Limb (tissue), 2 donors: Measurements from ENCODE around the gene CYP26C1.
"Not testable (repeated sequence)": the region's sequence is repeated elsewhere in the genome, so short reads cannot be mapped to it uniquely, and the experiment has no call there.

Source experiments
- DNase-seq, 2 donors: peaks; one replicate each; pipeline ENCODE4 v3.0.0-alpha.2; 2016; ENCODE audit errors: extremely low spot score in 2 of 2

The CYP26C1 gene

GRCh38 chr10:93077860-93078337 lies 17.3 kb downstream of the CYP26C1 start:
- DNase-seq = no peak

DNA sequence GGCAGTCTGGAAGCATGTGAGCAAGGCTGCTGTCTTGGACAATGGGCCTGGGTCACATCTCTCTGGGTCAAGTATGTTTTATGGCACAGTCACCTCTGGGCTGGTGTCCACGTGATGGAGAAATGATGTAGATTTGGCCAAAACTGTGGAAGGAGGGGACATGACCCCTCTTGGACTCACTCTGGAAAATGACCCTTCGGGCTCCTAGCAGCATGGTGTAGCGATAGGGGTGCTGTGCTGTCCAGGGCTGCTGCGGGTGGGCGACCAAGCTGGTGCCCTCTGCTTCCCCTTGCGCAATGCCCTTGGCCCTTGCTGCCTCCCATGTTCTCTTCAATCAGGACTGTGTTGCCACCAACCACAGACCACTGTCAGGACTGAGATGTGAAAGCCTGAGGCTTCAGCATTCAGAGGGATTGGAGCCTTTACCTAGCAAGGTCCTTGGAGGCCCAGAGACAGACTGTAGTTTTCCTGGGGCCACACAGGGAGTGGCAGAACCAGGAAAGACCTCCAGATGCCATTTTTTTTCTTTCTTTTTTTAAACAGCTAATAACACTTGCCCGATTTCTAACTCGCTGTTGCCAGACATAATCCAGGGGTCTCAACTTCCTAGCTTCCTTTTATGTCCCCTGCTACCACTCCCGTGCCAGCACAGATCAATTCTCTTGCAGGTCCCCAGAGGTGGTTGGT lies 19.2 kb downstream of the CYP26C1 start:
- no peak for DNase-seq

DNA sequence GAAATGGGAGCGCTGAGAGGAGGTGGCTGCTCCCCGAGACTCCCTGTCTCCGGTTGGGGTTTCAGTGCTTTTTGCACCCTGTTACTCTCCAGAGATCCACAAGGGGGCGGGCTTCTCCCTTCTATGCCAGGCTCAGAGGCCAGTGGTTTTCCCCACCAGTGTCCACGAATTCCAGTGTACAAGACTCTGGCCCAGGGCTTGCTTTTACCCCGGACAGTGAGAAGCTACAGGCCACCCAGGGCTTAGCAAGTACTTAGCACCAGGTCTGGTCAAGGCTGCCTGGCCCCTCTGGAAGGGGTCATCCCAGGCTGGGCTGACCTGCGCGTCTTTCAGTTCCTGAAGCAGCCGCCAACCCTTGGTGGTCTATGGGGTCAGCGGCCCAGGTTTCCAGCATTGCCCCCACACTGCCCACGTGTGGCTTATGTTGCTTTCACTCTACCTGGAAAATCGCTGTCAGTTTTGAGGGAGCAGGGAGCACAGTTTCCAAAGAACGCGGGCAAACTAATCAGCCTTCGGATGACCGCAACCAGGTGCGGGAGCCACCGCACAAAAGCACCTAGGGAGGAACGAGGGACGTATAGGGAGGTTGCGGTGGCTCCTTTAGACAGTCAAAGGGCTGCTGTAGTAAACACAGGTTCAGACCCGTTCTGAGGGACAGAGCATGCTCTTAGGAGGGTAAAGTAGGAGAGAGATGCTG lies 19.9 kb downstream of the CYP26C1 start:
- peak; percentile 61 to 78 for DNase-seq

- no peak for DNase-seq
Observed at GRCh38 chr10:93081318-93081717, 20.7 kb downstream of the CYP26C1 start.

- no peak for DNase-seq
Observed at GRCh38 chr10:93081834-93082233, 21.2 kb downstream of the CYP26C1 start.

DNA sequence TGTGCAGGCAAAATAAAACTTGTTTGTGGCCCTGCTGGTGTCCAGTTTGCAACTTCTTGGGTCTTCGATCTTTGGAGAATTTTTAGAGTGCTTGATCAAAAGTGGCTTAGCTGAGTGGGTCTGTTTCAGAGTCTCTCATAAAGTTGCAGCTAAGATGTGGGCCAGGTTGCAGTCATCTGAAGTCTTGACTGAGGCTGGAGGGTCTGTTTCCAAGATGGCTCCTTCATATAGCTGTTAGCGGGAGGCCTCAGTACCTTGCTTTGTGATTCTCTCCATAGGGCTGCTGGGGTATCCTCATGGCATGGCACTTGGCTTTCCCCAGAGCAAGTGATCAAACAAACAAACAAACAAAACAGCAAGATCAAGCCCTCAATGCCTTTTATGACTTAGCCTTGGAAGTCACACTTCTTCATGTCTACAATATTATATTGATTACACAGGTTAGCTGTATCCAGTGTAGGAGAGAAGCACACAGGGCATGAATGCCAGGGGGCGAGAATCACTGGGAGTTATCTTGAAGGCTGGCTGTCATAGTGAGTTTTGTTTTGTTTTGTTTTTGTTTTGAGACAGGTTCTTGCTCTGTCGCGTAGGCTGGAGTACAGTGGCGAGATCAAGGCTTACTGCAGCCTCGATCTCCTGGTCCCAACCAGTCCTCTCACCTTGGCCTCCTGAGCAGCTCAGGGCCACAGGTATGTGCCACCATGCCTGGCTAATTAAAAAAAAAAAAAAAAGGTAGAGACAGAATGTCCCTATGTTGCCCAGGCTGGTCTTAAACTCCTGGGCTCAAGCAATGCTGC lies 23.3 kb downstream of the CYP26C1 start:
- DNase-seq = no peak

GRCh38 chr10:93085272-93085859 lies 24.8 kb downstream of the CYP26C1 start:
- DNase-seq = no peak

DNA sequence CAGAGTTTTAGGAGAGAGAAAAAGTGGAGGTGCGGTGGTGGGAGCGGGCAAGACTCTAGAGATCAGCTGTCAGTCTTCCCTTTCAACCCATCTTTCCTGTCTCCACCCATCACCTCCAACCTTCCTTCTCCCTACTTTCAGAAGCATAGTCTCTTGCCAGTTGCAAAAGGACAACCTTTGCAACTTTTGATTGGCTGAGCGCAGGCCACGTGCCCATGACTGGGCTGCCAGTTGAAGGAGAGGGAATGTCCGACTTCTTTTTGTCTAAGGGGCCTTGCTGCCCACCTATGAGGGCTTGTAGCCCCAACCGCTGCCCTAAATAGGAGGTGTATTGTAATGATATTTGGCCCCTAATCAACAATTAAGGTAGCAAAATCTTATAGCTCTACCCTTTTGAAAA lies 25.7 kb downstream of the CYP26C1 start:
- no peak for DNase-seq

GRCh38 chr10:93087846-93088245 lies 27.2 kb downstream of the CYP26C1 start:
- no peak for DNase-seq

DNA sequence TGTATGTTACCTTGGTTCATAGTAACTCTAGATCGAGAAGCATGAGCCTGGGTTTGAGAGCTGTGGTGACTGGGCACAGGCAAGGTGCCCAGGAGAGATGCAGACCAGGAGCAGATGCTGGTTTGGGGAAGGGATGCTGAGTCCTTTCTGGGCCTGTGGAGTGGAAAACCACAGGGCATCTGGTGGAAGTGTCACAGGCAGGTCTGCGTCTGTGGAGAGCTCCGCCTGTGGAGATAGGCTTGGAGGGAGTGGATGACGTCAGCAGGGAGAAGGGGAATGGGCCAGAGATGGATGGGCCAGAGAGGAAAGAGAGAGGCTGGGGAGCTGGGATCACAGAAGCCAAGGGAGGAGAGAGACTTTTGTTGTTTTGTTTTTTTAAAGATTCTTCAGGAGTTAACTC lies 27.9 kb downstream of the CYP26C1 start:
- no peak for DNase-seq

- DNase-seq = no peak
Observed at GRCh38 chr10:93090619-93091018, 30.0 kb downstream of the CYP26C1 start.

DNA sequence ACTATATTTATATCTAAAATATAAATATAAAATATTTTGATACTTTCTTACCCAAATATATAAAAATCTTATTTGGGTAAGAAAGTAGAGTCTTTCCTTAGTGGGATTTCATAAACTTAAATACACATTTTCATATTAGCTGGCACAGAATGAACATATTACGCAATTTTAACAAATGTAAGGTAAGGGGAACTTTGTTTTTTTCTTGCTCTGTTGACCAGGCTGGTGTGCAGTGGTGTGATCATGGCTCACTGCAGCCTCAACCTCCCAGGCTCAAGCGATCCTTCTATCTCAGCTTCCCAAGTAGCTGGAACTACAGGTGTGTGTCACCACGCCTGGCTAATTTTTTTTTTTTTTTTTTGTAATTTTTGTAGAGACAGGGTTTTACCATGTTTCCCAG lies 31.4 kb downstream of the CYP26C1 start:
- no peak for DNase-seq

DNA sequence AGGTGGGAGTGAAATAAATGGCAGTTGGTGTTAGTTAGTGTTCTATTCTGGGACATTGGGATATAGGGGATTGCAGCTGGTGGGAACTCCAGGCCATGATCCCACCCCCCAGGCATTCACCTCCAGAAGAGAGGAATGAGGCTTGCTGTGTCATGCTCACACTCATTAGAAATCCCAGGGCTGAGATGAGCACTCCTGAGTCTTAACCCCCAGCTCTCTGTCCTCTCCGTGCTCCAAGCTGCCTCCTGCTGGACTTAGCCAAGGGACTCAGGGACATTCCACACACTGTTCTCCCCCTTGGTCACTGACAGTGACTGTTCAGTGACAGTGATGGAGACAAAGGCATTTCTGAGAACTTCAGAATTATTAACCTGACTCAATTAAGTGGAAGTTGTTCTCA lies 34.6 kb downstream of the CYP26C1 start:
- no peak for DNase-seq

DNA sequence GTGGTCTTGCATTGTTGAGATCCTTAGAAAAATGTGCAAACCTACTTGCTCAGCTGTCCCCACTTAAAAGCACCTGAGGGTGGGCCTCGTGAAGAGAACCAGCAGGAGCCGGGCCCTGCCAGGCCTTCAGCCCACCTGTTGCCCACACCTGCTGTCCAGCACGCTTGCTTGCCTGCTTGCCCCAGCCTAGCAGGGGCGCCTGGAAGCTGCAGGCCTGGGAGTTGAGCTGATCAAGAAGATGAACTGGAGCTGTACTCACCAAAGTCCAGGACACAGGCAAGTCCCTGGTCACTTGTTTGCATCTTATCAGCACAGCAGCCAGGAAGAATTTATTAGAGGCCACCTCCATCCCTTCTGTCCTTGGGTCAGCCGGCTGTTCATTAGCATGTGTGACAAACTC lies 36.3 kb downstream of the CYP26C1 start:
- DNase-seq = no peak

- DNase-seq = no peak
Observed at GRCh38 chr10:93097386-93097785, 36.8 kb downstream of the CYP26C1 start.

DNA sequence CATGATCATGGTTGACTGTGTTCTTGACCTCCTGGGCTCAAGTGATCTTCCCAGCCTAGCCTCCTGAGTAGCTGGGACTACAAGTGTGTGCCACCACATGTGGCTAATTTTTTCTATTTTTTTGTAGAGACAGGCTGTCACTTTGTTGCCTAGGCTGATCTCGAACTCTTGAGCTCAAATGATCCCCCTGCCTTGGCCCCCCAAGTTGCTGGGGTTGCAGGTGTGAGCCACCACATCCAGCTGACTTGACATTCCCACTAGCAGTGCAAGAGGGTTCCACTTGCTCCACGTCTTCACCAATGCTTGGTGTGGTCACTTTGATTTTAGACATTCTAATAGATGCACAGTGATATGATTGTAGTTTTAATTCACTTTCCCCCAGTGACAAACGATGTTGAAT lies 38.2 kb downstream of the CYP26C1 start:
- no peak for DNase-seq

GRCh38 chr10:93099670-93100069 lies 39.1 kb downstream of the CYP26C1 start:
- DNase-seq = no peak

- not testable (repeated sequence) for DNase-seq
Observed at GRCh38 chr10:93101148-93101547, 40.5 kb downstream of the CYP26C1 start.

- no peak for DNase-seq
Observed at GRCh38 chr10:93103953-93104352, 43.4 kb downstream of the CYP26C1 start.

- DNase-seq = no peak
Observed at GRCh38 chr10:93106631-93107072, 46.1 kb downstream of the CYP26C1 start.

DNA sequence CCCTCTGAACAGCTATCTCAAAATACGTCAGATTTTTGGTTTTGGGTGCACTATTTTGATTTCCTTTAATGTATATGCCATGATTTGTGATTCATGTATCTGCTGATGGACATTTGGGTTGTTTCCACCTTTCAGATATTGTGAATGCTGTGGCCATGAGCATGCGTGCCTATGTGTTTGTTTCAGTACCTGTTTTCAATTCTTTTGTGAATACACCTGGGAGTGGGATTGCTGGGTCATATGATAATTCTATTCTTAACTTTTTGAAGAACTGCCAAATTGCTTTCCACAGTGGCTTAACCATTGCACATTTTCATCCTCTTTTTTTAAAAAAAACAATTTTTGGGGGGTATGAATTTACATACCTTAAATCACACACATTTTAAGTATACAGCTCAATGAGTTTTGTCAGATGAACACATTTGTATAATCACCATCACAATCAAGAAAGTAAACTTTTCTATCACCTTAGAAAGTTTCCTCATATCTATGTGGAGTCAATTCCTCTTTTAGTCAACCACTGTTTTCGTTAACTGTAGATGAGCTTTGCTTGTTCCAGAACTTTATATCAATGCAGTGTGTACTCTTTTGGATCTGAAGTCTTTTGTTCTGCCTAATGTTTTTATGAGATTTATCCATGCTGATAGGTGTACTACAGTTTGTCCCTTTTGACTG lies 50.0 kb downstream of the CYP26C1 start:
- no peak for DNase-seq
